GM19238 (cell line): ENCODE data around the gene ZNF568.

ENCODE experiments used
- DNase-seq: peaks from one replicate; pipeline ENCODE4 v3.0.0; 2011; ENCODE audit warnings: low spot score; ENCODE audit not compliant: insufficient read length

The ZNF568 gene

DNA sequence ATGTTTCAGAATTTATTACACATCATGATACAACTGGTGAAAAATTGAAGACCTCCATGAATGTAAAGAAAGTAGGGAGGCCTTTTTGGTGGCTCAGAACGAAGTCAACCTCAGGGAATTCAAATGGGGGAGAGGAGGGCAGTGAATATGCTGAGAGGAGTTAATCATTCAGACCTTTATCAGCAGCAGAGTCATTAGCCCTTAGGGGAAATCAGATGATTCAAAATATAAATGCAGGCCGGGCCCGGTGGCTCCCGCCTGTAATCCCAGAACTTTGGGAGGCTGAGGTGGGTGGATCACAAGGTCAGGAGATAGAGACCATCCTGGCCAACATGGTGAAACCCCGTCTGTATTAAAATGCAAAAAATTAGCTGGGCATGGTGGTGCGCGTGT, 81.7 kb downstream of the ZNF568 start:
- no peak for DNase-seq

DNA sequence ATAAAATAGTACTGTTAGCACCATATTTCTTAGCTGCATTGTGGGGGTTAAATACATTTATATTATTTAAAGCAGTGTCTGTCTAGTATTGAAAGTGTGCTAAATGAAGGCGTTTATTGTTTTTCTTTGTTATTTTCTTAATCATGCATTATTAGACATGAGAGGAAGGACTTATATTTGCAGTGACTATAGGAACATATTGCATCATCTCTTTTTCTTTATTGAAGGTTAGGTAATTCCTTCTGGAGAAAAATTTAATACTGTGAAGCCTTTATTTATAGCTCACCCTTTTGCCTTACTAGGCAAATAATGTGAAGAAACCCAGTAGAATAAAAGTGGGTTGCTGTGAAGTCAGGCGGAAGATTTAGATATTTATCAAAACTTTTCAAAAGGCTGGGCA, 83.2 kb downstream of the ZNF568 start:
- no peak for DNase-seq

DNA sequence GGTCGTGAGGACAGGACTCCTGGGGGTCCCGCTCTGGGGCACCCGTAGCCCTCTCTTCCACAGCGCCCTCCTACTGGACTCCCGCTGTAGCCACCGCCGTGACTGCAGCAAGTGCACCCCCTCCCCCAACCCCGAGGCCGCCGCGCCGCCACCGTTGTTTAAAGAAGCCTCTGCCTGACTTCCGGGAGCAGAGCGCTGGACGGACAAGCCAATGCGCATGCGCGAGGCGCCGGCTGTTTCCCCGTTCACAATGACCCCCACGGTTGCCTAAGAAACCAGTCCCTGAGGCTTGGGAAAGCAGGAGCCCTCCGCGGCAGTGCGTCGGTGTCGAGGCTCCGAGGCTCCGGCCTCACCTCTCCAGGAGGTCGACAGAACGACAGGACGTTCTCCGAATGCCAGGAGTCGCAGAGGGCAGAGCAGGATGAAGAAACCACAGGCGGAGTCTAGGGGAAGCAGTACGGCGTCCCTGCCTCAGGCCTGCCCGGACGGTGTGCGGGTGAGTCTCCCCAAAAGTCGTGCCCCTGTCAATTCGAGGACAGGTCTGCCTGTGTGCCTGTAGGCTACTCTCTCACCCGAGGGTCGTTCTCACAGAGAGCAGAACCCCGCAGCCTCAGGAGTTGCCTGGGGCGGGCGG, 91.6 kb downstream of the ZNF568 start:
- DNase-seq = no peak

DNA sequence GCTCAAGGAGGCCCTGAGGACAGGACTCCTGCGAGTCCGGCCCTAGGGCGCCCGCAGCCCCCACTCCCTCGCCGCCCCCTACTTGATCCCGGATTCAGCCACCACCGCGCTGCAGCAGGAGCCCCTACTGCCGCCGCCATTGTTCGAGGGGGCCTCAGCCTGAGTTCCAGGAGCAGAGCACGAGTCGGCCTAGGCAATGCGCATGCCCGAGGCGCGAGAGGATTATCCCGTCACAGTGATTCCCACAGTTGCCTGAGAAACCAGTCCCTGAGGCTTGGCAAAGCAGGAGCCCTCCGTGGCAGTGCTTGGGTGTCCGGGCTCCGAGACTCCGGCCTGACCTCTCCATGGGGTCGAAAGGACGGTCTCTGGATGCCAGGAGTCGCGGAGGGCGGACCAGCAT, 93.7 kb downstream of the ZNF568 start:
- DNase-seq = no peak

DNA sequence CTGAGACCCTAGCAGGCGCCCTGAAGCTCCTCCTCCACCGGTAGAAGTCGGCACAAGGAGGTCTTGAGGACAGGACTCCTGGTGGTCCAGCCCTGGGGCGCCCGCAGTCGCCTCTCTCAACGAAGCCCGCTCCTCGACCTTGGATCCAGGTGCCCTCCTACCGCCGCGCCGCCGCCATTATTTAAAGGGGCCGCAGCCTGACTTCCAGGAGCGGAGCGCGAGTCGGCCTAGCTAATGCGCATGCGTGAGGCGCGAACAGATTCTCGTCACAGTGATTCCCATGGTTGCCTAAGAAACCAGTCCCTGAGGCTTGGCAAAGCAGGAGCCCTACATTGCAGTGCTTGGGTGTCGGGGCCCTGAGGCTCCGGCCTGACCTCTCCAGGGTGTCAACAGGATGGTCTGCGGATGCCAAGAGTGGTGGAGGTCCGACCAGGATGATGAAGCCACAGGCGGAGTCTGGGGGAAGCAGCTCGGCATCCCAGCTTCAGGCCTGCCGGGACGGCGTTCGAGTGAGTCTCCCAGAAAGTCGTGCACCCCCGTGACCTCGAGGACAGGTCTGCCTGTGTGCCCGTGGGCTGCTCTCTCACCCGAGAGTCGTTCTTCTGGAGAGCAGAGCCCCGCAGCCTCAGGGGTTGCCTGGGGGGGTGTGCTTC, 96.1 kb downstream of the ZNF568 start:
- no peak for DNase-seq

DNA sequence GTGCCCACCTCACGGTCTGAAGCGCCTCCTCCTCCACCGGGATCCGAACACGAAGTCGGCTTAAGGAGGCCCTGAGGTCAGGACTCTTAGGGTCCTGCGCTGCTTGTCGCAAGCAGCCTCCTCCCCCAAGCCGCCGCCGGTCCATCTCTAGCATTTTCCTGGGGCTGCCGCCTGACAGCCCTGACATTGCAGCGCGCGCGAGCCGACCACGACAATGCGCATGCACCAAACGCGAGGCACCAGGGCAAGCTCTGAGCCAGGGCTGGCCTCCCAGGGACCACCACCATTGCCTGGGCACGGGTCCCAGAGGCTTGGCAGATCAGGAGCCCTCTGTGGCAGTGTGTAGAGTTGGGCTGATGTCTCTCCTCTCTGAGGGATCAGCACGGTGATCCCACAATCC, 98.3 kb downstream of the ZNF568 start:
- no peak for DNase-seq

DNA sequence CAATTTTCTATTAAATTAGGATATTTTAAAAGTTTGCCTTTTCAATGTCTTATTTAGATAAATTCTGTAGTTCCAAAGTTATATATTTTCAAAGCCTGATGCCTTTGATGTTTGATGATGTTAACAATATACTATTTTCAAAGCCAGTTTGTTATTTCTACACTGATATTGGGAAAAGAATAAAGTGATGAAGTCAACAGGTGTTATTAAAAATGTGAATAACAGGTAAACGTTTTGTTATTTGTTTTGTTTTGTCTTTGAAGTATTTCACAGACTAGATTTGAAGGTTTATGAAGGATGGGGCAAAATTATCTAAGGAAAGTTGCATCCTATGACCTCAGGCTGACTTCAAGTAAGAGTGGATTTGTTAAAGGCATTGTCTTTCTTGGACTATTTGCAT, 129.0 kb downstream of the ZNF568 start:
- no peak for DNase-seq
